ENCODE measurements around the gene SLC16A1.
"Not testable (repeated sequence)": the region's sequence is repeated elsewhere in the genome, so short reads cannot be mapped to it uniquely, and the experiment has no call there.

The SLC16A1 gene

GRCh38 chr1:112971006-112971405 lies 15.0 kb upstream of the SLC16A1 start:
- DNase-seq (ENCODE audit: low read depth) = no peak

GRCh38 chr1:112964347-112964746 lies 8.4 kb upstream of the SLC16A1 start:
- DNase-seq (ENCODE audit: low read depth) = no peak

DNA sequence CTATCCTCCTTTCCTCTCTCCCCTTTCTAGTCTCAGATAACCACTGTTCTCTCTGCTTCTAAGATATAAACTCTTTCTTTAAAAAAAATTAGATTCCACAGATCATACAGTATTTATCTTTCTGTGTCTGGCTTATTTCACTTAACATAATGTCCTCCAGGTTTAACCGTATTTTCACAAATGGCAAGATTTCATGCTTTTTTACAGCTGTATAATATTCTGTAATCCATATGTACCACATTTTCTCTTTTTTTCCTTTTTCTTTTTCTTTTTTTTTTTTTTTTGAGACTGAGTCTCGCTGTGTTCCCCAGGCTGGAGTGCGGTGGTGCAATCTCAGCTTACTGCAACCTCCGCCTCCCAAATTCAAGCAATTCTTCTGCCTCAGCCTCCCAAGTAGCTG lies 5.1 kb upstream of the SLC16A1 start:
- no peak for DNase-seq (ENCODE audit: low read depth)

DNA sequence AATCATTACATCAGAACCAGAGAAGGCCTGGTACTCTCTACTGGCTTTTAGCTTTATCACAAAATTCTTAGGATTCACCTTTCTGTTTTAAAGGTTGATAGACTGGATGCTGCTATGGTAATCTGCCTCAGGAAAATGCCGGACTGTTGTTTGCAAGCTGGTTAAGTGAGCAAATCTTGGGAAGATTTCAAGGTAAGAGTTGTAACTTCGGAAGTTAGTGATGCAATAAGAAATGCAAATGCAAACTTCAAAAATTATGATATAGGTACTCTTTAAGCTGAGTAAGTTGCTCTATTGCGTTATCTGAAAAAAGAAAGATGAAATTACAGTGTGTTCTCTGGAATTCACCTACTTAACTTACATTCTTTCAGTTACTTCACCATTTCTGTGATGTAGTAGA lies 4.4 kb upstream of the SLC16A1 start:
- DNase-seq (ENCODE audit: low read depth) = no peak

DNA sequence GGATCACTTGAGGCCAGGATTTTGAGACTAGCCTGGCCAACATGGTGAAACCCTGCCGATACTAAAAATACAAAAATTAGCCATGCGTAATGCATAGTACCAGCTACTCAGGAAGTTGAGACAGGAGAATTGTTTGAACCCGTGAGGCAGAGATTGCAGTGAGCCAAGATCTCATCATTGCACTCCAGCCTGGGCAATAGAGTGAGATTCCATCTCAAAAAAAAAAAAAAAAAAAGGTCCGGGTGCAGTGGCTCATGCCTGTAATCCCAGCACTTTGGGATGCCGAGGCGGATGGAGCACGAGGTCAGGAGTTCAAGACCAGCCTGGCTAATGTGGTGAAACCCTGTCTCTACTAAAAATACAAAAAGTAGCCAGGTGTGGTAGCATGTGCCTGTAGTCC lies 2.2 kb upstream of the SLC16A1 start:
- not testable (repeated sequence) for DNase-seq (ENCODE audit: low read depth)

- peak; percentile 9 for DNase-seq (ENCODE audit: low read depth)
These were observed 1.3 kb upstream of the SLC16A1 start for GRCh38 chr1:112957133-112957812.

- peak; percentile 7 for DNase-seq (ENCODE audit: low read depth)
These were observed 642 bp upstream of the SLC16A1 start for GRCh38 chr1:112956544-112957132.

DNA sequence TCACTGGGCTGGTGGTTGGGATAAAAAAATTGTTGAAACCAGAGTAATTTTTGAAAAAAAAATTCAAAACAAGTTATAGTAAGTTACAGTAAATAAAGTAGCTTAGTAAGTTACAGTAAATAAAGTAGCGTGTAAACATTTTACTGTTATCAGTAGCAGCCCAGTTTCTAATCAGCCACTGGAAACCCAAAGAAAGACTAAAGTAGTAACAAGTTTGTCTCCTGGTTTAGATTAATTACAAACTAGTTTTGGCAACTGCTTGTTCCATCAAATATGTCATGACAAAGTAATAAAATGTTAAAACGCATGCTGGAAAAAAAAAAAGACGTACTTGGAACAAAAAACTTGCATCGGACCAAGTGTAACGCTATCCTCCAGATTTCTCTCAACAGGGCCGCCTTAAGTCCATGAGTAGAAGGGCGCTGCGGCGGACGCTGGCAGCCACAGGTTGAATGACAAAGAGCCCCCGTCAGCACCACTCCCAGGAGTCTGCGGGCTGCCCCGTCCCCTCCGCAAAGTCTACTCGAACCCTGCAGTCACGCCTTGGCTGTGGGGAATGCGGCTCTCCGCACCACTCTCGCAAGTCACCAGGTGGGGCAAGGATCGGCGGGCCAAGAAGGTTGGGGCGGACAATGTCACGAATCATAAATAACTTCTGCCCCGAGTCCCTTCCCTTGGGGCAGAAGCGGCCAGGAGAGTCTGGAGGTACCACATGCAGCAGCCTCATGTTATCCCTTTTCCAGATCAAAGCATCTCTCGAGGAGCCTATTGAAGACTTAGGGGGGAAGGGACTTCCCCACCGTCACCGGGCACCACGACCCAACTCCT lies 837 bp downstream of the SLC16A1 start:
- DNase-seq (ENCODE audit: low read depth) = no peak

- DNase-seq (ENCODE audit: low read depth) = no peak
These were observed 1.9 kb downstream of the SLC16A1 start for GRCh38 chr1:112954017-112954650.

- no peak for DNase-seq (ENCODE audit: low read depth)
These were observed 5.6 kb downstream of the SLC16A1 start for GRCh38 chr1:112950426-112950825.

GRCh38 chr1:112946683-112947082 lies 9.3 kb downstream of the SLC16A1 start:
- no peak for DNase-seq (ENCODE audit: low read depth)

GRCh38 chr1:112939810-112940209 lies 16.2 kb downstream of the SLC16A1 start:
- DNase-seq (ENCODE audit: low read depth) = no peak

- no peak for DNase-seq (ENCODE audit: low read depth)
These were observed 17.8 kb downstream of the SLC16A1 start for GRCh38 chr1:112938210-112938609.

DNA sequence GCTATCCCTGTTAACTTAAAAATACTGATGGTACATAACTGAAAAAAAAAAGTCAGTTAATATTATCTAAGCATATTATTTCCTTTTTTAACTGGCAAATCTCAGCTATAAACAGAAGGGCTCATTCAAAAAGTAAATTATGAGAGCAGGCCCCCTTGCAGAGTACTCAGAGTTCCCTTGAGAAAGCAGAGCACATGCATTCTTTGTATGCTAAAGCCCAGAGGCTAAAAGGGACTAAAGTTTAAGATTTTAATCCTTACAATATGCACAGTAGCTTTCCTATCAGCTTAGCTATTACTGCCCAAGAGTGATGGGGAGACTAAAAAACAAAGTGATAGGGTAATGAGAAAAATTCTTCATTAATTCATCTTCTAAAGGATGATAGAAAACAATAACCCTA lies 18.5 kb downstream of the SLC16A1 start:
- DNase-seq (ENCODE audit: low read depth) = no peak

- no peak for DNase-seq (ENCODE audit: low read depth)
These were observed 18.9 kb downstream of the SLC16A1 start for GRCh38 chr1:112937070-112937469.

GRCh38 chr1:112935461-112936111 lies 20.4 kb downstream of the SLC16A1 start:
- no peak for DNase-seq (ENCODE audit: low read depth)

- DNase-seq (ENCODE audit: low read depth) = no peak
These were observed 21.4 kb downstream of the SLC16A1 start for GRCh38 chr1:112934577-112934976.

GRCh38 chr1:112933820-112934571 lies 22.0 kb downstream of the SLC16A1 start:
- no peak for DNase-seq (ENCODE audit: low read depth)

DNA sequence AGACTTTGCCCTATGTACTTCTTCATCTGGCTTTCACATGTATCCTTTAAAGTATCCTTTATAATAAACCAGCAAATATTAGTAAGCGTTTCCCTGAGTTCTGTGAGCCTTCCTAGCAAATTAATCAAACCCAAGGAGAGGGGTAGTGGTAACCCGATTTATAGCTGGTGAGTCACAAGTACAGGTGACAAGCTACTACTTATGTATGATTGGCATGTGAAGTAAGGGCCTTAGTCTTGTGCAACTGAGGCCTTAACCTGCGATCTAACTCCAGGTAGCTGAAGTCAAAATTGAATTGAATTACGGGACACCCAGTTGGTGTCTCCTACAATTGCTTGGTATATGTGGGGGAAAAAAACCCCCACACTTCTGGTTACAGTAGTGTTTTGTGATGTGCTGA lies 26.0 kb downstream of the SLC16A1 start:
- no peak for DNase-seq (ENCODE audit: low read depth)

DNA sequence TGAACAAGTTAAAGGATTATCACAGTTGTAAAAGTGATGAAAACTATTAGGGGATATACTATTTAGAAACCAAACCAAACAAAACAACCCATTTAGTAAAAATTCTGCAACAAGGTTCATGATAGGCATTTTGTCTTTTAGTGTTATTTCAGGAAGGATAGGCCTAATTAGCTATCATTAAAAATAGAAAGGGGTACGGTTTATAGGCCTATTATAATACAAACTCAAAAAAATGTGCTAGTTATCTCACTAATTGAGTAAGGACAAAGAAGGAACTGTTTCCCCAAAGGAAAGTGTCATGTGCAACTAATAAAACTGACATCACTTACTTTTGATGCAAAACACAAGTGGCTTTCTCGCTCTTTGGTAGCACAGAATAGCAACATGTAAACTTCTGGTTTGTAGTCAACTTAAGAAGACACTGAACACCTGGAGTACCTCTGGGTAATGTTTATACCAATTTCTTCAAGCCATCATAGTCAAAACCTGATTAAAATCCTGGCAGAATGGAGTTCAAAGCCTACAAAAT lies 28.5 kb downstream of the SLC16A1 start:
- no peak for DNase-seq (ENCODE audit: low read depth)

GRCh38 chr1:112926858-112927257 lies 29.1 kb downstream of the SLC16A1 start:
- no peak for DNase-seq (ENCODE audit: low read depth)

Measured in T follicular helper cell (primary cell).